GM19467 (cell line): ENCODE data around the gene TMEM35B.
"Not testable (repeated sequence)": the region's sequence is repeated elsewhere in the genome, so short reads cannot be mapped to it uniquely, and the experiment has no call there.

Experiments
- ATAC-seq: cut with Tn5 transposase; IDR thresholded peaks from one replicate; pipeline ENCODE4 v1.9.1; 2021; ENCODE audit warnings: mild to moderate bottlenecking, moderate library complexity; ENCODE audit not compliant: unreplicated experiment

TMEM35B gene

DNA sequence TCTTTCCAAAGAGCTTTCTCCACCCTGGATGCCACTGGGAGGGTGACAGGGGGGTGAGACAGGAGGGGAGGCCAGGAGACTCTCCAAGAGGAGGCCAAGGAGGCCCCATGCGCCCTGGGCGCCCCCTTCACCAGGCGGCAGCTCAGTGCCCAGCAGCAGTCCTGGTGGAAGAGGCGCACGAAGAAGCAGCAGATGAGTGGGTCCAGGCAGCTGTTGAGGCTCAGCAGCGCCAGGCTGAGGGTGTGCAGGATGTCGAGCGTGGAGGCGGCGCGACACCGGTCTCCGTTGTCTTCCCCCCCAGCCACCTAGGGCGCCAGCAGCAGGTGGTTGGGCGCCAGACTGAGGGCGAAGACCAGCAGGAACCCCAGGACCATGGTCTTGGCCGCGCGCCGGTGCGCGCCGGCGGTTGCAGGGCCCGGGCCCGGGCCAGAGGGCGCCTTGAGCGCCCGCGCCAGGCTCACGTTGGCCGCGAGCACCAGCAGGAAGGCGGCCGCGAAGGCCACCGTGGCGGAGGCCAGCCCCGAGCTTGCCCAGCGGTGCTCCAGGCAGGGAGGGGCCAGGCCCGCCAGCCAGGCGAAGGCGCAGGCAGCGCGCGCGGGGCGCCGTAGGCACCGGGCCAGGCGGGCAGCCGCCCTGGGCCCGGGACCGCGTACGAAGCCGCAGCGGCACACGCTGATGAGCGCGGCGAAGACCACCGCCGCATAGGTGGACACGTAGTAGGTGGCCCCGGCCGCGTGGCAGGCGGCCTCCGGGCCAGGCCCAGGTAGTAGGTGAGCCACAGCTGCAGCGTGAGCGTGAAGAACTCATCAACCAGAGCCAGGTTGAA is 8.6 kb downstream of the TMEM35B start:
- ATAC-seq, result no peak

DNA sequence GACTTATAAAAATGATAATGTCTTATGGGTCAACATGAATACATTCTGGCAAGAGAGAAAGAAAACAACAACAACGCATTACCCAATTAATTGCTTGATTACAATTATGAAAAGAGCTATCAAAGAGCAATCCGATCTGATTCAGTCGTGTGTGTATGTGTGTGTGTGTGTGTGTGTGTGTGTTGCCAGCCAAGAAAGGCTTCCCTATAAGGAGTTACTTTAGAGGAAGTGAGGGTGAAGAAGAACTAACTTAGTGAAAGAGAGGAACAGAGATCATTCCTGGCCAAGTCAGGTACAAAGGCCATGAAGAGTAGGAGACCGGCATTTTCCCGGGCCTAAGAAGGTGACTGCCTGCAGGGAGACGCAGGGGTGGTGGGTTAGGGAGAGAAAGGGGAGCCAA is 9.4 kb downstream of the TMEM35B start:
- no peak for ATAC-seq

DNA sequence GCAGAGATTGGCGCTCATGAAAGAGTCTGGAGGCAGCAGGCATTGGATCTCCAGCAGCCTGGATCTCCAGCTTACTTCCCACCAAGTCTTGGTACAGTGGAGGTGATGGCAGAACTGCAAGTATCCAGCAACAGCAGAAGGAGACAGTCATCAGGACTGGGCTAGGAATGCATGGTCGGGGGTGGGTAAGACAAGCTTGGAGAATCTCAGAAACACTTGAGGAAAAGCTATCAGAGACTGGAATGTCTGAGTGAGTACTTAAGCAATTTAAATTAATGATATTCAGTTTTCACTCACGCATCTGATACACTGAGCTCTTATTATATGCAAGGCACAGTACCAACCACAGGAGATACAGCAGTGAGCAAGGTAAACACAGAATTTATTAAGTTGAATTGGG is 9.8 kb downstream of the TMEM35B start:
- ATAC-seq, result no peak

DNA sequence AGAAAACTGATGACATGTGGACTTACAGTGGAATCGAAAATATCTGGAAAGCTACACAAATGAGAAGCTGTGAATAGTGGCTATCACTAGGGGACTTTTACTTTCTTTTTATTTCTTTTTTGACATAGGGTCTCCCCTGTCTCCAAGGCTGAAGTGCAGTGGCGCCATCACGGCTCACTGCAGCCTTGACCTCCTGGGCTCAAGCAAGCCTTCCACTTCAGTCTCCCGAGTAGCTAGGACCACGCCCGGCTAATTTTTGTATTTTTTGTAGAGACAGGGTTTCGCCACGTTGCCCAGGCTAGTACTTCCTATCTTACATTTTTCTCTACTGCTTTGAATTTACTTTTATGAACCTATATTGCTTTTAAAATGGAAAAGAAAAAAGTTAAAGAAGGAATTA is 10.5 kb downstream of the TMEM35B start:
- no peak for ATAC-seq

DNA sequence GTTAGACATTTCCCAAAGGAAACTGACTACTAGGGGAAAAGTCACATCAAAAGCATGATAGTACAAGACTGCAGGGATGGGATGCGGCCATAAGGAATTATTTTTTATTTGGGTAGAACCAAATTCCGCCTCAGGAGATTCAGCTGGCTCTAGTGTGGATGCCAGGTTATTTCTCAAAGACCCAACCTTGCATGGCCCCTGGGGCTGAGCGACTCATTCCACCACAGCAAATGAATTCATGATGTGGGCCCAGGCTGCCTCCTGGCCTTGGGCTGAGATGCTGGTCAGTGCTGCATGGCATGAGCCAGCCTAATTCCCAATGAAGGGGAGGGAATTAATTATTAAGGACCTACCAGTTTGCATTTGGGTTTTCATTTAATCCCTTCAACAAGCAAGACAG is 11.8 kb downstream of the TMEM35B start:
- ATAC-seq, result no peak

DNA sequence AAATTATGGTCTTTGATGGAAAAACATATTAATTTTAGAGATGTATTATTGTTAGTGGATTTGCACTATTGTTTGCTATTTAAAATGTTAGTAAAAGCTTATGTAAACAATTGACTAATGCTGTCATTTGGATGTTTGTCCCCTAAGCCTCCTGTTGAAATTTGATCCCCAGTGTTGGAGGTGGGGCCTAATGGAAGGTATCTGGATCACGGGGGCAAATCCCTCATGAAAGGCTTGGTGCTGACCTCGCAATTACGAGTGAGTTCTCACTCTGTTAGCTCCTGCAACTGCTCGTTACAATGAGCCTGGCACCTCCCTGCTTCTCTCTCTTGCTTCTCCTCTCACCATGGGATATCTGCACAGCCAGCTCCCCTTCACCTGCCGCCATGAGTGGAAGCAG is 14.3 kb downstream of the TMEM35B start:
- no peak for ATAC-seq

DNA sequence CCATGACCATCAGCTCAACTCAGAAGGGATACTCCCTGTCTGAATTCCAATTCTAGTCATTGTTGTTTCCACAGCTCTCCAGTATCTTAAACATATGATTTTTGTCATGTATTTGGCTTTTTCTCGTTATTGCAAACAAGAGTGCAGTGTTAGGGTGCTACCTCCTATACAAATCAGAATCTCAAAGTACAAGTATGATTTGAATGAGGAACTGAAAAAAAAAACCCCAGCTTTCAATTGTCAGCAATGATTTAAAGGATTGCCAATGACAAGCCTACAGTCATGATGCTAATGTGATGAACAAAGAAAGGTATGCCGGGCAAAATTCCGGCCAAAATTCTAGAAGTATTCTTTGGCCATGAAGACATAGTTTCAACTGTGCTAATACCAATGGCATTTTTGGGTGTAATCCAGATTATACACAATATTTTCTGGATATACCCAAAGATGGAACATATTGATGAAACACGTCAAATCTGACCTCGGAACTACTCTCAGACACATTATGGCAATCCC is 14.9 kb downstream of the TMEM35B start:
- ATAC-seq, result no peak

DNA sequence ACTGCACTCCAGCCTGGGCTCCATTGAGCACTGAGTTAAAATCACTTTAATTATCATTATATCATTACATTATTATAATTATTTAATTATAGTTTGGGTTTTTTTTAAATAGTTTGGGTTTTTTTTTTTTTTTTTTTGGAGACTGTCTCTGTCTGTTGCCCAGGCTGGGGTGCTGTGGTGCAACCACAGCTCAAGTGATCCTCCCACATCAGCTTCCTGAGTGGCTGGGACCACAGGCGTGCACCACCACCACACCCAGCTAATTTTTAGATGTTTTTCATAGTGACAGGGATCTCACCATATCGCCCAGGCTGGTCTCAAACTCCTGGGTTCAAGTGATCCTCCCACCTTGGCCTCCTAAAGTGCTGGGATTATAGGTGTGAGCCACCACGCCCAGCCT is 16.9 kb downstream of the TMEM35B start:
- not testable (repeated sequence) for ATAC-seq

DNA sequence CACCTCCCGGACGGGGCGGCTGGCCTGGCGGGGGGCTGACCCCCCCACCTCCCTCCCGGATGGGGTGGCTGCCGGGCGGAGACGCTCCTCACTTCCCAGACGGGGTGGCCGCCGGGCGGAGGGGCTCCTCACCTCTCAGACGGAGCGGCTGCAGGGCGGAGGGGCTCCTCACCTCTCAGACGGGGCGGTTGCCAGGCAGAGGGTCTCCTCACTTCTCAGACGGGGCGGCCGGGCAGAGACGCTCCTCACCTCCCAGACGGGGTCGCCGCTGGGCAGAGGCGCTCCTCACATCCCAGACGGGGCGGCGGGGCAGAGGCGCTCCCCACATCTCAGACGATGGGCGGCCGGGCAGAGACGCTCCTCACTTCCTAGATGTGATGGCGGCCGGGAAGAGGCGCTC is 17.5 kb downstream of the TMEM35B start:
- ATAC-seq, result not testable (repeated sequence)

DNA sequence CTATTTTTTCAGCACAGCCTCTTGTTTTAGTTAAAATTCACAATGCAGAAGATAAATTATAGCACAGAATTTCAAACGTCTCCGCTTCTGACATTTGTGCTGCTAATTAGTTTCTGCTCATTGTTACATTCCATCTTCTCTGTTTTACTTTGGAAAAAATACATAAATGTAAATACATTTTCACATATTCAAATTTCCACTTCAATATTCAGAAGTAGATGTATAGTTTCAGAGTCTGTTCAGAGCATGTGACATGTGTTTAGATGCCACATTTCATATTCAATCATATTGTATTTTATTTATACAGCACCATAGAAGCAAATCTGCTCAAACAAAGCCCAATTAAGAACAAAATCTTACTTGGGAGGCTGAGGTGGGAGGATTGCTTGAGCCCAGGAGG is 19.6 kb downstream of the TMEM35B start:
- no peak for ATAC-seq

DNA sequence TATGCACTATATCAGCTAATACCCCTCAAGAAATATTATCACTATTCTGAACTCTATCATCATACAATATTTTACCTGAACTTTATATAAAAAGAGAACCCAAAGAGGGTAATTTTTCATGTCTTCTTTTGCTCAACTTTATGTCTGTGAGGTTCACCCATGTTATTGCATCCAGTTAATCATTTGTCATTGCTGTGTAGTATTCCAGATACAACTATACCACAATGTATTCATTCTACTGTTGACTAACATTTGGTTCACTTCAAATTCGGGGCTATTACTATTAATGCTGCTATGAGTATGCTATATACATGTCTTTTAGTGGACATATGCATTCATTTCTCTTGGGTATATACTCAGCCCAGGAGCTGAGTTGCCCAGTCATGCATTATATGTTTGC is 34.7 kb downstream of the TMEM35B start:
- ATAC-seq, result no peak

DNA sequence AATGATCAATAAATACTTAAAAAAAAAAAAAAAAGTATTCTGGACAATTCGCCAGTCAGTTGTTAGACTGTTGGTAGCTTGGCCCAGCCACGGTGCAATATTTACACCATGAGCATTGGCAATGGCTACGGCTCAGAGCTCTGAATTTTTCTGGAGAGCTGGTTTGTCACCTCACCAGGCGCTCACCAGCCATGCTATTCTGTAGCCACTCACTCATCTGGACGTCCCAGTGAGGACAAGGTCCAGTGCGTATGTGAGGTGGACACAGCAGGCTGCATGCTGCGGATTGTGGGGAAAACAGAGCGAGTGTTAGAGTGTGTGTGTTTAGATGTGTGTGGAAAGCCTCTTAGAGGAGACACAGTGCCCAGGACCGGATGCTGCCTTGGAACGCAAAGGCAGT is 36.4 kb downstream of the TMEM35B start:
- ATAC-seq, result not testable (repeated sequence)

DNA sequence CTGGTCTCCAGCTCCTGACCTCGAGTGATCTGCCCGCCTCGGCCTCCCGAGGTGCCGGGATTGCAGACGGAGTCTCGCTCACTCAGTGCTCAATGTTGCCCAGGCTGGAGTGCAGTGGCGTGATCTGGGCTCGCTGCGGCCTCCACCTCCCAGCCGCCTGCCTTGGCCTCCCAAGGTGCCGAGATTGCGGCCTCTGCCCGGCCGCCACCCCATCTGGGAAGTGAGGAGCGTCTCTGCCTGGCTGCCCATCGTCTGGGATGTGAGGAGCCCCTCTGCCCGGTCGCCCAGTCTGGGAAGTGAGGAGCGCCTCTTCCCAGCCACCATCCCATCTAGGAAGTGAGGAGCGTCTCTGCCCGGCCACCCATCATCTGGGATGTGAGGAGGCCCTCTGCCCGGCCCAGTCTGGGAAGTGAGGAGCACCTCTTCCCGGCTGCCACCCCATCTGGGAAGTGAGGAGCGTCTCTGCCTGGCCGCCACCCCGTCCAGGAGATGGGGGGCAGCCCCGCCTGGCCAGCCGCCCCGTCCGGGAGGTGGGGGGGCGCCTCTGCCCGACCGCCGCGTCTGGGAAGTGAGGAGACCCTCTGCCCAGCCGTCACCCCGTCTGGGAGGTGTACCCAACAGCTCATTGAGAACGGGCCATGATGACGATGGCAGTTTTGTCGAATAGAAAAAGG is 37.4 kb downstream of the TMEM35B start:
- ATAC-seq, result not testable (repeated sequence)

DNA sequence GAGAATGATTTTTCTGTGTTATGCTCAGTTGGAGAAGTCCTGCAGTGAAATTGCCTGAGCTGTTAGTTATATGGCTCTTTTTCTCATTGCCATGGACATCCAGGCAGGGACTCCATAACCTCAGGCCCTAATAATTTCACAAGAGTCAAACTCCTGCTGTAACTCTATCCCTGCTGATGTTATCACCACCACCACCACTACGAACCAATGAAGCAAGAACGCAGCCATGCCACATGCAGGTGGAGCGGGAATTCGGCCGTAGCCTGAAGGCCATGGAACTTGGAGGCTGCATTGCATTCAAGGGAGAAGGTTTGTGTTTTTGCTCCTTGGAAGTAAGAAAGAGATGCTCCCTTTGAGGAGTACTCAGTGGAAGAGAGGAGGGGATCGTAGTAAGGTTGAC is 38.9 kb downstream of the TMEM35B start:
- ATAC-seq, result no peak

DNA sequence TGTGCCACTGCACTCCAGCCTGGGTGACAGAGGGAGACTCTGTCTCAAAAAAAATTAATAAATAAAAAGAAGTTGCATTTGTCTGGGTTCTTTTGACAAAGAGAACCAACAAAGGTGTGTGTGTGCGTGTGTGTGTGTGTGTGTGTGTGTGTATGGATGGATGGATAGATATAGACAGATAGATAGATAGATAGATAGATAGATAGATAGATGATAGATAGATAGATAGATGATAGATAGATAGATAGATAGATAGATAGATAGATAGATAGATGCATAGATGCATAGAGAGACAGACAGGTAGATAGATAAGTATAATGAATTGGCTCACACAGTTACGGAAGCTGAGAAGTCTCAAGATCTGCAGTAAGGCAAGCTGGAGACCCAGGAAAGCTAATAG is 43.3 kb downstream of the TMEM35B start:
- not testable (repeated sequence) for ATAC-seq
